HG02798 (cell line): Measurements from ENCODE around the gene SPTB.

Source experiments
- ATAC-seq: cut with Tn5 transposase; IDR thresholded peaks from one replicate; pipeline ENCODE4 v1.9.1; 2021; ENCODE audit warnings: mild to moderate bottlenecking; ENCODE audit not compliant: unreplicated experiment, poor library complexity

The SPTB gene

GRCh38 chr14:64795921-64796320, 83.8 kb downstream of the SPTB start:
- ATAC-seq: no peak

GRCh38 chr14:64795211-64795610, 84.5 kb downstream of the SPTB start:
- ATAC-seq: no peak

GRCh38 chr14:64792871-64793560, 86.7 kb downstream of the SPTB start:
- ATAC-seq: no peak

DNA sequence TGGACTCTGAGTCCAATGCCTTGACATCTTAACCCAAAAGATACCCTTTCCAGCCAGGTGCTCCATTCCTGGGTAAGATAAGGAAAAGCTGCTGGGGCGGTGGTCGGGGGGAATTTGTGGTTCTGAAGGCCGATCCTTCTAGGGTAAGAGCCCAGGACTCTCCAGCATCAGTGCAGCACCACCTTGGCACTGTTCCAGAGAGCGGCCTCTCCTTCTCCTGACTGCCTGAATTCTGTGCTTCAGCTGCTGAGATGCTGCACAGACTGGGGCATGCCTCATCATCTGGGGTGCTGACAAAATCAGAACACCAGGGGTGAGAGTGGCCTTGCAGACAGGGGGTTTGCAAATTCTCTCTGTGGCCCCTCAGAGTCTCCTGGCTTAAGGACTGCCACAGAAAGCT, 87.5 kb downstream of the SPTB start:
- no peak for ATAC-seq

- ATAC-seq: no peak
Measured at GRCh38 chr14:64790478-64790877, 89.2 kb downstream of the SPTB start.

- ATAC-seq: no peak
Measured at GRCh38 chr14:64789696-64790095, 90.0 kb downstream of the SPTB start.

- ATAC-seq: no peak
Measured at GRCh38 chr14:64788706-64789105, 91.0 kb downstream of the SPTB start.

DNA sequence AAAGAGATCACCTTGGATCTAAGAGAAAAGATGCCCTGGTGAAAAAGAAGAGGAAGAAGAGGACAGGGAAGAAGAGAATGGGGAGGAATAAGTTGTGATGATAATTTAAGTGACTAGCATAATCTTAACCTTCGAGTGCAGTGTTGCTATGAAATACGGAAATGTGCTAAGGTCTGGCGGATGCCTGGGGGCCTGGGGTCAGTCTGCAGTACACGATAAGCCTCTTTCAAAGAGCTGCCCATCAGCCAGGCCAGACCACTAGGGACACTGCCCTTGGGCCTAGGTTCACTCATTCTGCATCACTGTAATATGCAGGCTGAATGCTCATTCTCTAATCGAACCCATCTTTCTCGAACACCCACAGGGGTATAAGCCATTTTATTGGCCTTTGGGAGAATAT, 92.1 kb downstream of the SPTB start:
- ATAC-seq: no peak

- ATAC-seq: no peak
Measured at GRCh38 chr14:64786296-64787149, 93.2 kb downstream of the SPTB start.

DNA sequence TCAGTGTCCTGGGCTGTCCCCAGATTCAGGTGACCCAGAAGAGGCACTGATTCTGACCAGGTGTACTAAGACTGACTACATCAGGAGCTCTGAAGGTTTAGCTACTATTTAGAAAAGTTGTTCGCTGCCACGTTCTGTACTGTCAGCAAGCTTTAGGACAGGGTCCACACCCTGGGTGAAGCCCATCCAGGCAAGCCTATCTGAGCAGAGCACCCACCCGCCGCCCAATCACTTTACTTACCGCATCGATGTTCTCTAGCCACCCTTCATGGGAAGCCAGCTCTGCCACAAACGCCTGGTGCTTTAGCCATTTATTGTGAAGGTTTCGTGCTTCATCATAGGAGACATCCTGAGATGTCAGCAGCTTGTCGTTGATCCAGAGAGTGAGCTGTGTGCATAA, 95.7 kb downstream of the SPTB start:
- no peak for ATAC-seq

DNA sequence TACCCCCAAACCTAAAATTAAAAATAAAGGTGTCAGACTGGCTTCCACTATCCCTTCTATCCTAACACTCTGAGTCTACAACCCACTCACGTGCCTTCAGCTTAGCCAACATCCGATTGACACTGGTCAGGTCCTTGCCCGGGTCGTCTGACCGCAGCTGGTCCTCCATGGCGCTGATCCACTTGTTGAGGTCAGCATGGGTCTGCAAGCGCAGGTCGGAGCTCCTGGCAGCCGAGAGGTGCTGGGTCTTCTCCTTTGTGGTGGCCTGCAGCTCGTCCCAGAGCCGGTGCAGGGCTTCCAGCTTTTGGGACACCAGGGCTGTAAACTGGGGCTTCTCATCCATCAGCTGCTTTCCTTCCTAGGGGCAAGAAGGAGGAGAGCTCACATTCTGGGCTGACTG, 97.5 kb downstream of the SPTB start:
- no peak for ATAC-seq

DNA sequence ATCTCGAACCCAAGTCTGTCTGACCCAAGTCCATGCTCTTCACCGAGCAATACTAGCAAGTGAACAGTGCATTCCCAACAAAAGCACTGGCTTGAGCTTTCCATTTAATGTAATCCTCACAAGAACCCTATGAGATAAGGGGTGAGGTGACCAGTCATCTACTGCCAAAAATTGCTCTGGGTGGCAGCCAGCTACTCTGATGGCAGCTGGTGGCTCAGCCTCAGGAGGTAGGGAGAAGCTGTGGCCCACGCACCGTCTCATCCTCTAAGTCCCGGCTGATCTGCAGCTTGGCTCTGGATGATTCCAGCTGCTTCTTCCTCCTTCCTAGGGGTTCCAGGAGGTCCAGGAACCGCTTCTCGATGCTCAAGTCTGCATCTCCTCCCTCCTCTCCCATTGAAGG, 100.2 kb downstream of the SPTB start:
- no peak for ATAC-seq

GRCh38 chr14:64778104-64778754, 101.5 kb downstream of the SPTB start:
- ATAC-seq: no peak

DNA sequence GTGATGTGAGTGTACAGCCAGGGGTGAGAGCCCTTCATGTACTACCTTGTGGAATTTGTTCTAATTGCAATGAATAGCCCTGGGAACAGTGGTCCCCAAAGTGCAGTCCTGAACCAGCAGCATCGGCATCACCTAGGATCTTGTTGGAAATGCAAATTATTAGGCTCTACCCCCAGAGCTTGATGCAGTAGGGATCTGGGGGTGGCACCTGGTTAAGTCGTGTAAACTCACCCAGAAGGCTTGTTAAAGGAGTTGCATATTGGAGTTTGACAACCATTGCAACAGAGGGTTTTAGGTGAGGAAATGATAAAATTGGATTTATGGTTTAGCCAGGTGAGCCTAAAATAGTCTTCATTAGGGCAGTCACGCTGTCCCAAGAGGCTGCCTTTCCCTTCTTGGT, 102.2 kb downstream of the SPTB start:
- no peak for ATAC-seq

GRCh38 chr14:64775081-64775777, 104.5 kb downstream of the SPTB start:
- no peak for ATAC-seq

DNA sequence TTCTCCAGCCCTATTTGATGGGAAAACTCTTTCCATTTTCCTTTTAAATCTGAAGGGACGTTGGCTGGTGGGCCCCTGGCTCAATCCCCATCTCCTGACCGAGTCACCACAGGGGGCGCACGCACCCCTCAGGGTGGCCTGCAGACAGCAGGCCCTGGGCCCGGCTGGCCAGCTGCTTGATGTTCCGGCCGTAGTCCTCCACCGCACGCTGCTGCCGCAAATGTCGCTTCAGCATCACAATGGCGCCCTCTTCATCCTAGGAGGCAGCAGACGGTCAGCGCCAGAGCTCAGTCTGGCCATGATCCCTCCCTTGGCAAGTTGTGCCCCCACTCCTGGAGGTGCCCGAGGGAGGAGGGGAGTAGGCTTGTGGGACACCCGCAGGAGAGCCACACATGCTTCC, 105.4 kb downstream of the SPTB start:
- ATAC-seq: no peak

- ATAC-seq: no peak
Measured at GRCh38 chr14:64773577-64773976, 106.1 kb downstream of the SPTB start.

- ATAC-seq: no peak
Measured at GRCh38 chr14:64773046-64773445, 106.7 kb downstream of the SPTB start.

DNA sequence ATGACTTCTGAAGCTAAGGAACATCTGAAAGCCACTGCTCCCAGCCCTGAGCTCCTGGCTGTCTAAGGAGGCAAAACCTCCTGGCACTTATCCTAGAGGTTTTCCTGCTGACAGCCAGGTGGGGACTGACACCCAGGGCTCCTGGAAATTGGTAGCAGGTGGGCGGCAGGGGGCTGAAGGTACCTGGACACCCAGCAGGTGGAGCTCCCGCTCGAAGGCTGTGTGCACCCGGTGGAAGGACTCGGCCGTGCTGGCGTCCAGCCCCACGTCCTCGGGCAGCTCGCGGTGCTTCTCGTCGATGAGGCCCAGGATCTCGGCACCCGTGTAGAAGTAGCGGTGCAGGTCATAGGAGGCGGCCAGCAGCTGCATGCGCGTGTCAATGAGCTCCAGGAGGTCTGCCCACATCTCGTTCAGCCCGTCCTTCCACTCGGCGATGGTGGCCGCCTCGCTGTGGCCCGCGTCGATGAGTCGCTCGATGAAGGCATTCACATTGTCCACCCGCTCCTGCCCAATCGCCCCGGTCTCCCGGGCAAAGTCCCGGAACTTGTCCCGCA, 107.2 kb downstream of the SPTB start:
- ATAC-seq: no peak

DNA sequence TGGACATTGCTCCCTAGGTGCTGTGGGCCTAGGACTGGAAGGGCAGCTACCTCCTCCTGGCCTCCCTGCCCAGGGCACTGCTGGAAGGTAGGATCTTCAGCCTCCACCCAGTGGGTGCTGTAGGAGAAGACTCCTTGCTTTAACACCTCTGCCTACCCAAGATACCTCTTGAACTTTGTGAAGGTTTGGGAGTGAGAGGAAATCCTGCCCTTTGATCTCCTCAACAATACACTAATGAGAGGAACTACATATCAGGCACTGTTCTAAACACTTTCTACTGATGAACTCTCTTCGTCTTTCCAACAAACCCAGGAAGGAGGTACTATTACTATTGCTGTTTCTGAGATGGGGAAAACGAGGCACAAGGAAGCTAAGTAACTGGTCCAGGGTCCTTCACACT, 108.5 kb downstream of the SPTB start:
- no peak for ATAC-seq
